Esophagus muscularis mucosa (tissue), 4 donors: ENCODE data around the gene ITPKB. TPM values are rescaled to one million over a fixed set of nuclear protein-coding genes. Genes with fewer than 3 reads are reported as not detected.

ENCODE experiments used
- DNase-seq: peaks from one replicate; pipeline ENCODE4 v3.0.0-alpha.2; 2017; ENCODE audit errors: extremely low spot score
- H3K27ac ChIP-seq, 4 donors: fragments of 200-600 bp; sonication (generic); replicated peaks in 1 of 4; 1 replicate in 3 of 4; 2 replicates in 1 of 4; pipeline ENCODE4 v1.5.1; 2016 to 2019; ENCODE audit warnings: mild to moderate bottlenecking in 1 of 4
- H3K27me3 ChIP-seq, 4 donors: fragments of 200-600 bp; sonication (generic); one replicate each; pipeline versions ENCODE4 v1.5.1 to v1.6.0; 2016 to 2019
- H3K36me3 ChIP-seq, 4 donors: fragments of 200-600 bp; sonication (generic); one replicate each; pipeline ENCODE4 v1.5.1; 2016 to 2019
- H3K4me1 ChIP-seq, 4 donors: fragments of 200-600 bp; sonication (generic); one replicate each; pipeline ENCODE4 v1.5.1; 2016 to 2019
- H3K4me3 ChIP-seq, 4 donors: fragments of 200-600 bp; sonication (generic); 1 replicate in 2 of 4; 2 replicates in 2 of 4; pipeline ENCODE4 v1.5.1; 2016 to 2019; ENCODE audit warnings: mild to moderate bottlenecking in 4 of 4, moderate library complexity in 1 of 4
- H3K9me3 ChIP-seq, 4 donors: fragments of 200-600 bp; sonication (generic); 1 replicate in 3 of 4; 2 replicates in 1 of 4; pipeline ENCODE4 v1.5.1; 2016 to 2019
- EP300 ChIP-seq: sonication (generic); formaldehyde crosslinking; IDR thresholded peaks from one replicate; pipeline ENCODE4 v1.6.1; 2017; ENCODE audit warnings: antibody characterized with exemption
- POLR2A ChIP-seq: fragments of 450-650 bp; IDR thresholded peaks from one replicate; pipeline ENCODE4 v1.6.1; 2017; ENCODE audit warnings: antibody characterized with exemption, moderate library complexity, mild to moderate bottlenecking, low read depth
- POLR2AphosphoS5 ChIP-seq, 2 donors: sonication (generic); formaldehyde crosslinking; IDR thresholded peaks; one replicate each; pipeline ENCODE4 v1.6.1; 2017; ENCODE audit warnings: antibody characterized with exemption in 2 of 2
- WGBS: methylation state at CpG from one replicate; pipeline ENCODE4 v1.1.5; 2018; 5-methylcytosine and 5-hydroxymethylcytosine counted together
- intact Hi-C: fragments of 100-400 bp; cut with DNase I; formaldehyde crosslinking; loops from one replicate; pipeline ENCODE4 v1.15.1; 2023
- total RNA-seq, 4 donors: library from RNA; depleted of rRNA; stranded (reverse); fragments of >200 nt; gene quantifications; one replicate each; pipeline versions ENCODE4 v1.1.0 to v1.2.1, GENCODE V29; 2016
- TF ChIP-seq, protein P1 (sequence below), 3 experiments: fragments of 200-600 bp in 2 of 3; fragments of 450-650 bp in 1 of 3; sonication (generic) in 2 of 3; IDR thresholded peaks; one replicate each; pipeline ENCODE4 v1.5.1; 2017 to 2019; ENCODE audit warnings: antibody characterized with exemption in 3 of 3, mild to moderate bottlenecking in 2 of 3, moderate library complexity in 1 of 3

The ITPKB gene
- total RNA-seq, 4 donors from 2014 or later, result 71.1 to 156 (median 116) TPM

DNA sequence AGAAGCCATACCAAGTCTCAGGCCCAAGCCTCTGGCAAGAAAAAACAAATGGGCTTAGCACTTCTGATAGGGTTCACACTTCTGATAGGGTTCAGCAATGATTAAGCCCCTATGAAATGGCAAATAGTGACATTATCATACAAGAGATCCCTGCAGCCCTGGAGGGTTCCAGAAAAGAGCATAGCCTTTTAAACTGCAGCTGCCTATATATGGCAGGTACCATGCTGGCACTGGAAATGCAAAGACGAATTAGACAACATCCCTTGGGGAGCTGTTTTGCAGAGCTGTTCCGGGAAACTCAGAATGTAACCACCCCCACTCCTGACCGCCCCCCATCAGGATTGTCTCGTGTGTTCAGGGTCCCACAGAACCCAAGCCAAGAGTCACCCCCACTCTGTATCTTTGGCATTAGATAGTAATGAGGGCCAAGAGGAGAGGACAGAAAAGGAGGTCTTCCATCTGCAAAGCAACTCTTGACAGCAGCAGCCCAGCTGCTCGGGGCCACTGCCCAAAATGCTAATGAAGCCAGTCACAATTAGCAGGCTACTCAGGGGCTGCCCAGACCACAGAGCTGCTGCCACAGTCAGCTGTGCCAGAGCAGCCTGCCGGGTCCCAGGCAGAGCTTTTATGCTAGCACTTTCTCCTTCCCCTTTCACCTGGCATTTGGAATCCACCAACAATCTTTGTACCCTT lies 50.9 kb downstream of the ITPKB start:
- DNase-seq, result no peak
- intact Hi-C loops, result no loop called here
- H3K36me3 ChIP-seq, result no peaks in the 10 kb centered on the region
- peaks cover 0 to 98% (median 0%) of the 10 kb centered on the region in 4 donors for H3K4me1 ChIP-seq
- WGBS, result 46% methylated on average over 5 of the region's 6 CpGs
- no peak overlapping the region for H3K4me3 ChIP-seq
- peak overlapping the region in 1 of 4 donors; percentile 100 for H3K27ac ChIP-seq
- no peaks in the 10 kb centered on the region for H3K9me3 ChIP-seq
- H3K27me3 ChIP-seq, result no peaks in the 10 kb centered on the region
- TF ChIP-seq EP300 (no peak), POLR2AphosphoS5 (IDR thresholded peaks at IDR 0.05) (no peak), POLR2A (no peak)
- TF ChIP-seq, protein P1, sequence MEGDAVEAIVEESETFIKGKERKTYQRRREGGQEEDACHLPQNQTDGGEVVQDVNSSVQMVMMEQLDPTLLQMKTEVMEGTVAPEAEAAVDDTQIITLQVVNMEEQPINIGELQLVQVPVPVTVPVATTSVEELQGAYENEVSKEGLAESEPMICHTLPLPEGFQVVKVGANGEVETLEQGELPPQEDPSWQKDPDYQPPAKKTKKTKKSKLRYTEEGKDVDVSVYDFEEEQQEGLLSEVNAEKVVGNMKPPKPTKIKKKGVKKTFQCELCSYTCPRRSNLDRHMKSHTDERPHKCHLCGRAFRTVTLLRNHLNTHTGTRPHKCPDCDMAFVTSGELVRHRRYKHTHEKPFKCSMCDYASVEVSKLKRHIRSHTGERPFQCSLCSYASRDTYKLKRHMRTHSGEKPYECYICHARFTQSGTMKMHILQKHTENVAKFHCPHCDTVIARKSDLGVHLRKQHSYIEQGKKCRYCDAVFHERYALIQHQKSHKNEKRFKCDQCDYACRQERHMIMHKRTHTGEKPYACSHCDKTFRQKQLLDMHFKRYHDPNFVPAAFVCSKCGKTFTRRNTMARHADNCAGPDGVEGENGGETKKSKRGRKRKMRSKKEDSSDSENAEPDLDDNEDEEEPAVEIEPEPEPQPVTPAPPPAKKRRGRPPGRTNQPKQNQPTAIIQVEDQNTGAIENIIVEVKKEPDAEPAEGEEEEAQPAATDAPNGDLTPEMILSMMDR (IDR thresholded peaks at IDR 0.05), result no peak

DNA sequence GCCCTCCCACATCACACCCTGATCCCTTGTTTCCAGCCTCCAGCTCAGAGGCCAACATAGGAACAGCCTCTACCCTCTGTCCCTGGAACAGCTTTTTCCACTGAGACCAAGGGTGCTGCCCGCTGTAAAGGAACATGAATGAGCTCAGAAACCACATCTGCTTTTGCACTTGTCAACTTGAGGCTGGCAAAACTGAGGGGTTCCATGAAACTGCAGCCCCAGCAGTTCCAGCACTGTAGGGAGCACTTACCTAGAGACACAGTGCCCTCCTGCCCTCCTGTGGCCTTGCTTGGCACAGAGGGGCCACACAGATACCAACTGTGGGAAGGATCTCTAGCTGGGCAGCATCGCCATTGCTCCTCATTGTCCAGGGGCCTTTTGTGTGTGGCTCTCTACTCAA lies 51.7 kb downstream of the ITPKB start:
- Histone ChIP-seq H3K36me3 (no peaks in the 10 kb centered on the region), H3K27ac (peak overlapping the region in 1 of 4 donors; percentile 100), H3K9me3 (no peaks in the 10 kb centered on the region), H3K4me1 (peaks cover 0 to 98% (median 0%) of the 10 kb centered on the region in 4 donors), H3K4me3 (no peak overlapping the region), H3K27me3 (no peaks in the 10 kb centered on the region)
- TF ChIP-seq EP300 (no peak), POLR2AphosphoS5 (IDR thresholded peaks at IDR 0.05) (peak in 1 of 2 donors; percentile 11)
- TF ChIP-seq, protein P1 (IDR thresholded peaks at IDR 0.05), result peak in 2 of 3 experiments; percentile 25 to 28
- 77% methylated on average over 2 of the region's 2 CpGs for WGBS
- no peak for DNase-seq
- intact Hi-C loops, result no loop called here

DNA sequence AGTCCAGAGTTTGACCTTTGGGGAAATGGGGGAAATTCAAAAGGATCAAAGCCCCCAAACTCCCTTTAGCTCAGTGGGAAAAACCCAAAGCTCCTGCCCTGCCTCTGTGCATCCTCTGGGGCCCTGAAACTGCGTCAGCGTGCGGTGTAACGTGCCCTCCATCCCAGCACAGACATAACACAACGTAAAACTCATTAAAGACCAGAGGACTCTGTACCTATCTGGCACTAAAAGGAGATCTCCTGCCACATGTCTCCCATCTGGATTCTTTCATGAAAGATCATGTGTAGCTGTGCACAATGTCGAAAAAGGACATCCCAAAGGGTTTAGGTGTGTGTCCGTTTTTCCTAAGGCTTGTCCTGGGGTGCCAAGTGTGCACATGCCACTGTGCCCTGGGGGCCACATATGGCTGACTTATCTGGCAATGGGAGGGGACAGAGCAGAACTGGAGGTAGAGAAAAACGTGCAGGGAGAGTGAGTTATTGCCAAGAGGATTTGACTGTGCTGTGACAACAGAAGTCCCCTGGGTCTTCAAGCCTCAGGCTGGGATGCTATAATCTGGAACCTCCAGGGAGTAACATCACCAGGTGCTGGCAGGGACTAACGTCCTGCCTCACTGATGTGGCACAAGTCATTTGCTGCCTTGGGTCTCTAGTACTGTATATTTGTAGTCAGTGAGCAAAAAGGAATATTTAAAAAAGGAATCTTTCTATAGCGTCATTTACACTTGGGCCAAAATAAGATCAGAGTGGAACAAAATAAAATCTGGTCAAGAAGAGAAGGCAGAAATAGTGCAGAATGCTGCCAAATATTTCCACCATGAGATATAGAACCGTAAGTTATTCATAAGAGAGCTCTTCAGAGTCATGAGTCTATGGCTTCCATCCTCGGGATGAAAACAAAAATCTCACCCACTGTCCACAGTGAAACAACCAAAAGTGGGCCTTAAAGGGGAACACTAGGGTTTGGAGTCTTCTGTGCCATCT lies 52.3 kb downstream of the ITPKB start:
- TF ChIP-seq EP300, result no peak
- no peak for TF ChIP-seq POLR2A
- TF ChIP-seq POLR2AphosphoS5 (IDR thresholded peaks at IDR 0.05), result no peak
- TF ChIP-seq, protein P1 (IDR thresholded peaks at IDR 0.05), result no peak
- no peaks in the 10 kb centered on the region for H3K9me3 ChIP-seq
- no peaks in the 10 kb centered on the region for H3K36me3 ChIP-seq
- peaks cover 0 to 98% (median 0%) of the 10 kb centered on the region in 4 donors for H3K4me1 ChIP-seq
- WGBS, result 53% methylated on average over 12 of the region's 12 CpGs
- no peak overlapping the region for H3K4me3 ChIP-seq
- no peaks in the 10 kb centered on the region for H3K27me3 ChIP-seq
- no peak for DNase-seq
- intact Hi-C loops, result no loop called here
- peak overlapping the region in 1 of 4 donors; percentile 100 for H3K27ac ChIP-seq

DNA sequence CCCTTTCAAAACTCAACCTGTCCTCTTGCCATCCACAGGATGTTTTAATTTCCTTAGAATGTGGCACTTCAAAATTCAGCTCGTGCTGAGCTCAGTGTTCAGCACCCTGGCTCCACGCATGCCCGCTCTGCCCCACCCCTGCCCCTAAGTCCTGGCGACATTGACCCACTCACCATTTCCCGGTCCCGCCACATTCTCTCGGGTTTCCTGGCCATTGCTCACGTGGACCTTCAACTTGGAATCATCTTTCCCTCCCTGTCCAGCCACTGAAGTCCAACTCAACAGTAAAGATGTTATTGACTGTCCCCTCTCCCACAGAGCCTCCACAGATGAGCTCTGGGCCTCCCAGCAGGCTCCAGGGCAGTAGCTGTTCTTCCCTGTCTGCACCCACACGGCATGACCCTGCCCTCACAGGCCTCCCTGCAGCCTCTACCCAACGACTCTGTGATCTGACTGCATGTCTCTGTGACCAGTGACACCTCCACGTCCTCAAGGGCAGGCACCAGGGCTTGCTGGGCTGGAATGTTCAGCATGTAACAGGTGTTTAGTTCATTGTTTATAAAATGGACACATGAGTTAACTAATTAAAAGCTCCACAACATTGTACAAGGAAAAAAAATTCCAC lies 53.8 kb downstream of the ITPKB start:
- H3K27ac ChIP-seq, result peak overlapping the region in 1 of 4 donors; percentile 100
- no peak overlapping the region for H3K4me3 ChIP-seq
- H3K9me3 ChIP-seq, result no peaks in the 10 kb centered on the region
- 81% methylated on average over 10 of the region's 11 CpGs for WGBS
- H3K27me3 ChIP-seq, result no peaks in the 10 kb centered on the region
- peaks cover 0 to 98% (median 0%) of the 10 kb centered on the region in 4 donors for H3K4me1 ChIP-seq
- TF ChIP-seq, protein P1 (IDR thresholded peaks at IDR 0.05), result no peak
- TF ChIP-seq POLR2AphosphoS5 (IDR thresholded peaks at IDR 0.05) (peak in 1 of 2 donors; percentile 8), POLR2A (no peak), EP300 (no peak)
- H3K36me3 ChIP-seq, result no peaks in the 10 kb centered on the region
- intact Hi-C loops, result no loop called here
- DNase-seq, result no peak
